Measurements from ENCODE around the gene TSSK3. TPM values are rescaled to one million over a fixed set of nuclear protein-coding genes. Genes with fewer than 3 reads are reported as not detected.

The TSSK3 gene
- total and polyA plus RNA-seq, 2 of the 8 experiments (the other 6 are each of a cell fraction or from before 2014, with no cell fraction given) = 1.2 TPM

DNA sequence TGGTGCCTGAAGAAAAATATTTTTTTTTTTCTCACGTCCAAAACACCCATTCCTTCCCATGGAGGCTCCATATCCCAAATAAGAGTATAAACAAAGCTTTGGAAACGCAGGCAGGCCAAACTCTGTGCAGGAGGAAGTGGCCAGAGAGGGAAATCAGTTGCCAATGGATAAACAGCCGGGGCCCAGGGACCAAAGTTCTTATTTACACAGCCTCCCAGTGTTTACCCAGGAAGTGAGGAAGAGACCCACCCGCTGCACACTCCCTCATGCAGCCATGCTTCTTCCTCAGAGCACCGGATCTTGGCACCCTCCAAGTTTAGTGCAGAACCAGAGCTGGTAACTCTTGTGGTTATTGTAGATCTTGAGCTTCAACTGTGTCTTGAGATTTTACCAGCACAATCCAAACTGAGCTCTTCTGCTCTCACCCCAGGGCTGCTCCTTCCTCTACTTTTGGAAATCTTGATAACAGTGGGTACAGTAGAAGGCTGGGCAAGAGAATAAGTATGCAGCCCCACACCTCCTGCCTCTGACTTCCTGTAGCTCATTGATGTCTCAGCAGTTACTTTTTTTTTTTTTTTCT lies 40.5 kb upstream of the TSSK3 start:
- Histone ChIP-seq H3K18ac (ENCODE audit: extremely low read depth, low read length) (no peak overlapping the region), H3K56ac (replicated peaks; ENCODE audit: insufficient read length, low read depth, low read length) (no peak overlapping the region), H3K4ac (replicated peaks; ENCODE audit: insufficient read length, low read depth, low read length) (no peak overlapping the region), H2BK12ac (ENCODE audit: low read depth, low read length) (no peak overlapping the region), H3K23ac (ENCODE audit: insufficient read length) (no peak overlapping the region), H4K20me1 (replicated peaks in 1 of 2; ENCODE audit: control insufficient read depth in 1 of 2, insufficient read depth in 2 of 2, low read length in 2 of 2) (no peaks in the 10 kb centered on the region), H3K36me3 (ENCODE audit: control insufficient read depth in 2 of 4, insufficient read depth in 4 of 4, low read length in 3 of 4) (peaks cover under 1 to 33% (median 19%) of the 10 kb centered on the region in 4 experiments; a peak in 7 of 8 replicates), H2AK5ac (ENCODE audit: low read depth, low read length) (no peak overlapping the region), H3K4me1 (replicated peaks in 1 of 4; ENCODE audit: control insufficient read depth in 3 of 4, insufficient read depth in 4 of 4, low read length in 3 of 4) (no peaks in the 10 kb centered on the region), H2BK120ac (replicated peaks; ENCODE audit: low read depth, low read length) (no peak overlapping the region), H2BK15ac (ENCODE audit: low read length) (no peak overlapping the region), H4K8ac (ENCODE audit: extremely low read depth, insufficient read depth, low read length) (no peak overlapping the region), H2BK5ac (ENCODE audit: low read depth, low read length) (no peak overlapping the region), H3K9me3 (ENCODE audit: insufficient read depth in 2 of 2, low read depth in 1 of 2, low read length in 1 of 2) (no peaks in the 10 kb centered on the region), H4K91ac (replicated peaks; ENCODE audit: insufficient read length, low read length) (no peak overlapping the region), H3K27ac (ENCODE audit: low read depth, low read length) (no peak overlapping the region), H3K23me2 (ENCODE audit: low read depth, low read length) (no peaks in the 10 kb centered on the region), H3K79me1 (ENCODE audit: low read depth, low read length) (no peaks in the 10 kb centered on the region), H4K5ac (ENCODE audit: insufficient read length, low read depth, low read length) (no peak overlapping the region), H3K79me2 (ENCODE audit: control insufficient read depth in 1 of 2, insufficient read depth in 2 of 2, low read length in 2 of 2) (no peaks in the 10 kb centered on the region), H3K4me3 (ENCODE audit: extremely low read depth in 1 of 4, insufficient read depth in 2 of 4, low read depth in 3 of 4, low read length in 4 of 4) (no peak overlapping the region), H3K27me3 (replicated peaks in 1 of 4; ENCODE audit: control insufficient read depth in 3 of 4, extremely low read depth in 1 of 4, insufficient read depth in 3 of 4, low read length in 3 of 4) (no peaks in the 10 kb centered on the region), H3K9ac (replicated peaks in 1 of 4; ENCODE audit: extremely low read depth in 1 of 4, low read depth in 3 of 4, low read length in 3 of 4) (no peak overlapping the region), H3K14ac (ENCODE audit: insufficient read length) (no peak overlapping the region), H2BK20ac (ENCODE audit: low read length) (no peak overlapping the region), H2AFZ (ENCODE audit: low read length) (no peak overlapping the region), H3K4me2 (ENCODE audit: insufficient read depth in 1 of 2, low read depth in 2 of 2, low read length in 2 of 2) (no peak overlapping the region)
- DNase-seq (ENCODE audit: low read depth in 1 of 2, low spot score in 2 of 2) = no peak
- TF ChIP-seq SUZ12 (IDR thresholded peaks at IDR 0.05; ENCODE audit: low read length) (no peak), SAP30 (IDR thresholded peaks at IDR 0.05; ENCODE audit: insufficient read depth, insufficient replicate concordance, low read length) (no peak)
- ChIA-PET POLR2A (ENCODE audit: partially characterized antibody) (interaction anchor here (0.6 to 6.7 kb wide), 9 partner anchors 10 to 141 kb away, joined by 3 to 68 read pairs (median 6); partner anchors contain the start of genes IQCC and MARCKSL1), CTCF (ENCODE audit: partially characterized antibody) (interaction anchor here (0.5 to 2.4 kb wide), 12 partner anchors 10 to 188 kb away, joined by 3 to 10 read pairs (median 3); no protein-coding TSS in a partner anchor)
- no peak for FAIRE-seq
- 89% methylated on average over 5 of the region's 5 CpGs; no CpG with 5 or more reads in 1 of the 2 experiments for WGBS, 2 experiments (ENCODE audit: extremely low coverage in 1 of 2, insufficient coverage in 1 of 2, insufficient read length in 1 of 2, insufficient replicate concordance in 2 of 2, low coverage in 1 of 2, low lambda C conversion rate in 2 of 2, missing lambda C conversion rate in 1 of 2)

Measured in H1 (cell line).